Measurements from ENCODE around the gene GNG14. TPM values are rescaled to one million over a fixed set of nuclear protein-coding genes. Genes with fewer than 3 reads are reported as not detected.

GNG14 gene
- total RNA-seq, 6 donors from 2014 or later, result not detected

DNA sequence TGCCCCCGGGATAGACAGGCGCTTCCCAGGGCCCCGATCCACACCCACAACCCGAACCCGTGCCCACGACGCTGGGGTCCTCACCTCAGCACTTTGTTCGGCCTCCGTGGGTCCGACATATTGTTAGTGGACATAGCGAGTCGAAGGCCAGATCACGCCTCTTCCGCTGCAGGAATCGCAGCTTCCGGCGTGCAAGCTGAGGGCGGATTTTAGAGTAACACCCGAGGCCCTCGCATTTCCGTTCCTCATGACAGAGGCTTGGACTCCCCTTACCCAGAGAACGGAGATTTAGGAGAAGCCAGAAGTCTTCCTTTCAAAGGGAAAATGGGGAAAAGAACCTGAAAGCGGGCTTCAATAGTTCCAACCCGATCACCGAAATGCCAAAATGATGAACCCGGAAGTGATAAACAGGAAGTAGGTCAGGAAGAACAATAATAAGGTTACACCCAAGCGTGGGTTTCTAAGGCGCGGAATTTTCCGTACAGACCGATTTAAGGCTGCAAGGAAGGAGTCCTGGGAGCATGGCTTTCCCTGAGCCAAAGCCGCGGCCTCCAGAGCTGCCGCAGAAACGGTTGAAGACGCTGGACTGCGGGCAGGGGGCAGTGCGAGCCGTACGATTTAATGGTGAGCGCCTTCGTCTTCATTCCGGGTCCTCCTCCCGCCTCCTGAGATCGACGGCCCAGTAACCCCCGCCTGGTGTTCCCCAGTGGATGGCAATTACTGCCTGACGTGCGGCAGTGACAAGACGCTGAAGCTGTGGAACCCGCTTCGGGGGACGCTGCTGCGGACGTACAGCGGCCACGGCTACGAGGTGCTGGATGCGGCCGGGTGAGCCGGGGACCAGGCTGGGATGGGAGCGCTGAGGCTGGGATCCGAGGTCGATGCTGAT is 18.3 kb upstream of the GNG14 start:
- peak overlapping the region; percentile 93 to 97 (median 94) for H3K27ac ChIP-seq
- H3K9me3 ChIP-seq, result no peaks in the 10 kb centered on the region
- DNase-seq (peak; percentile 85 to 86), ATAC-seq (ENCODE audit: low FRiP score in 2 of 2) (peak; percentile 78 to 84)
- WGBS, 2 donors, result 0% methylated on average over 27 to 56 of the region's 64 CpGs
- no peaks in the 10 kb centered on the region for H3K27me3 ChIP-seq
- TF ChIP-seq CTCF (IDR thresholded peaks at IDR 0.05) (no peak), POLR2AphosphoS5 (IDR thresholded peaks at IDR 0.05) (peak; percentile 65 to 79), EP300 (IDR thresholded peaks at IDR 0.05) (no peak), POLR2A (IDR thresholded peaks at IDR 0.05) (peak in 2 of 4 donors; percentile 28 to 64)
- H3K4me1 ChIP-seq, result peaks cover 40 to 62% (median 44%) of the 10 kb centered on the region in 4 donors
- peak overlapping the region; percentile 54 to 98 (median 94) for H3K4me3 ChIP-seq
- peaks cover 9 to 29% (median 19%) of the 10 kb centered on the region in 4 donors for H3K36me3 ChIP-seq

DNA sequence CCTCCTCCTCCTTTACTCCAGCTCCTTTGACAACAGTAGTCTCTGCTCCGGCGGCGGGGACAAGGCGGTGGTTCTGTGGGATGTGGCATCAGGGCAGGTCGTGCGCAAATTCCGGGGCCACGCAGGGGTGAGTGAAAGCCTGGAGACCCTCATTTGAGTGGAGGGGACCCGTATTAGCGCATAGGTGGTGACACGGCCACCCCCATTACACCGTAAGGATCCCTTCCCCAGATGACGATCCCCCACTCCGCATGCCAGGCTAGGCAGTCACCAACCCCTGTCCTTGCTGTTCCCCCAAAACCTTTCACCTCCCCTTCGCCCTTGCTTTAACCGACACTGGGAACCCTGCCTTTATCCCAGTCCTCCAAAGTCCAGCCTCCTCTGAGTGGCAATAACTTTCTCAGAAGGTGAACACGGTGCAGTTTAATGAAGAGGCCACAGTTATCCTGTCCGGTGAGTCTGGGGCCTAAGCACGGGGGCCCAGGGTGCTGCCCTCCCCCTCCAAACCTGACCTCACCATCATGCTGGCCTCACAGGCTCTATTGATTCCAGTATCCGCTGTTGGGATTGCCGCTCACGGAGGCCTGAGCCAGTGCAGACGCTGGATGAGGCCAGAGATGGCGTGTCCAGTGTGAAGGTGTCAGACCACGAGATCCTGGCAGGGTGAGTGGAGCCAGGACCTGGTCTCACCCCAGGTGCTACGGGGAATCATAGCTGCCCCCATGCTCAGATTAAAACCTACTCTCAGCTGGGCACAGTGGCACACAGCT is 17.5 kb upstream of the GNG14 start:
- no peak for ATAC-seq (ENCODE audit: low FRiP score in 2 of 2)
- H3K4me3 ChIP-seq, result peak overlapping the region; percentile 54 to 98 (median 94)
- WGBS, 2 donors, result 55 to 57% methylated on average over 13 to 20 of the region's 26 CpGs

GRCh38 chr19:12672744-12673143 is 15.1 kb upstream of the GNG14 start:
- Histone ChIP-seq H3K27ac (no peak overlapping the region), H3K27me3 (no peaks in the 10 kb centered on the region), H3K36me3 (peaks cover 30 to 58% (median 48%) of the 10 kb centered on the region in 4 donors), H3K9me3 (no peaks in the 10 kb centered on the region), H3K4me3 (no peak overlapping the region), H3K4me1 (peaks cover 21 to 42% (median 24%) of the 10 kb centered on the region in 4 donors)
- DNase-seq (no peak), ATAC-seq (ENCODE audit: low FRiP score in 2 of 2) (no peak)
- 92 to 94% methylated on average over 6 to 10 of the region's 10 CpGs for WGBS, 2 donors
- no peak for TF ChIP-seq EP300 (IDR thresholded peaks at IDR 0.05)
- TF ChIP-seq POLR2A (IDR thresholded peaks at IDR 0.05), result no peak
- TF ChIP-seq POLR2AphosphoS5 (IDR thresholded peaks at IDR 0.05), result no peak
- no peak for TF ChIP-seq CTCF (IDR thresholded peaks at IDR 0.05)

More for the DNA sequence above, 17.5 kb upstream of the GNG14 start:
- no peaks in the 10 kb centered on the region for H3K27me3 ChIP-seq
- H3K4me1 ChIP-seq, result peaks cover 38 to 54% (median 39%) of the 10 kb centered on the region in 4 donors
- no peak for DNase-seq
- no peak for TF ChIP-seq POLR2A (IDR thresholded peaks at IDR 0.05)
- no peak for TF ChIP-seq EP300 (IDR thresholded peaks at IDR 0.05)
- no peak for TF ChIP-seq POLR2AphosphoS5 (IDR thresholded peaks at IDR 0.05)
- TF ChIP-seq CTCF (IDR thresholded peaks at IDR 0.05), result no peak
- peak overlapping the region; percentile 93 to 97 (median 94) for H3K27ac ChIP-seq
- no peaks in the 10 kb centered on the region for H3K9me3 ChIP-seq
- H3K36me3 ChIP-seq, result peaks cover 15 to 34% (median 28%) of the 10 kb centered on the region in 4 donors

DNA sequence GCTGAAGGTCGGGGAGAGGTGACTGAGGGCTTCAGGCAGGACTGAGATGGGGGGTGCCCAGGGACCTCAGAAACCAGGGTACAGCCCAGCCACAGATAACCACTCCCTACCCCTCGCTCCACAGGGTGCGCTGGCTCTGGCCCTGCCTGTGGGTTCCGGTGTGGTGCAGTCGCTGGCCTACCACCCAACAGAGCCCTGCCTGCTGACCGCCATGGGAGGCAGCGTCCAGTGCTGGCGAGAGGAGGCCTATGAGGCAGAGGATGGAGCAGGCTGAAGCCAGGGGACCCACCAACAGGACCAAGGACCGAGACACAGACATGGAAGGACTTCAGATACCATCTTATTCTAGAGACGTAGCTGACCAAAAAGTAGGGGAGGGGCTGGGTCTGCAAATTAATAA is 12.4 kb upstream of the GNG14 start:
- Histone ChIP-seq H3K27me3 (no peaks in the 10 kb centered on the region), H3K4me1 (peaks cover 8 to 31% (median 12%) of the 10 kb centered on the region in 4 donors), H3K36me3 (peaks cover 33 to 82% (median 70%) of the 10 kb centered on the region in 4 donors), H3K4me3 (no peak overlapping the region), H3K9me3 (no peaks in the 10 kb centered on the region), H3K27ac (no peak overlapping the region)
- DNase-seq, result no peak
- TF ChIP-seq POLR2AphosphoS5 (IDR thresholded peaks at IDR 0.05) (no peak), EP300 (IDR thresholded peaks at IDR 0.05) (no peak), CTCF (IDR thresholded peaks at IDR 0.05) (no peak), POLR2A (IDR thresholded peaks at IDR 0.05) (no peak)
- WGBS, 2 donors, result 94 to 98% methylated on average over 10 of the region's 10 CpGs
- ATAC-seq (ENCODE audit: low FRiP score in 2 of 2), result no peak
